ENCODE data around the gene ZNF397. TPM values are rescaled to one million over a fixed set of nuclear protein-coding genes. Genes with fewer than 3 reads are reported as not detected.

ZNF397 gene
- total and polyA plus RNA-seq, 2 donors (not counting 1 experiment from before 2014, with no cell fraction given): 7.0 to 23.8 TPM

GRCh38 chr18:35236571-35237363 lies 4.1 kb upstream of the ZNF397 start:
- Histone ChIP-seq H3K4me3 (replicated peaks in 1 of 4; ENCODE audit: control extremely low read depth in 1 of 4, insufficient read depth in 1 of 4, low read depth in 3 of 4, low read length in 4 of 4) (no peak overlapping the region), H4K20me1 (ENCODE audit: control insufficient read depth, extremely low read depth, insufficient read depth, low read length) (no peaks in the 10 kb centered on the region), H3K27me3 (ENCODE audit: control insufficient read depth, insufficient read depth, low read length) (no peaks in the 10 kb centered on the region), H3K9me3 (ENCODE audit: control insufficient read depth, insufficient read depth, low read depth, low read length) (no peaks in the 10 kb centered on the region), H3K27ac (ENCODE audit: insufficient read depth, low read length) (no peak overlapping the region), H3K4me1 (ENCODE audit: control insufficient read depth, extremely low read depth, insufficient read depth, low read length) (no peaks in the 10 kb centered on the region), H3K79me2 (ENCODE audit: control insufficient read depth, insufficient read depth, low read length) (no peaks in the 10 kb centered on the region), H3K9ac (ENCODE audit: insufficient read depth, low read length) (no peak overlapping the region), H2AFZ (ENCODE audit: low read length) (no peak overlapping the region), H3K36me3 (ENCODE audit: control insufficient read depth, insufficient read depth, low read length) (no peaks in the 10 kb centered on the region), H3K4me2 (ENCODE audit: extremely low read depth, insufficient read depth, low read length) (no peak overlapping the region)
- TF ChIP-seq EZH2 (IDR thresholded peaks at IDR 0.05; ENCODE audit: low read length, missing control alignments) (no peak), CTCF (conservative IDR thresholded peaks at IDR 0.05 in 1 of 2, IDR thresholded peaks at IDR 0.05 in 1 of 2; ENCODE audit: low read depth in 1 of 2, low read length in 2 of 2) (no peak)
- peak in 1 of 2 donors; percentile 41 for DNase-seq (ENCODE audit: low read depth in 2 of 2)

DNA sequence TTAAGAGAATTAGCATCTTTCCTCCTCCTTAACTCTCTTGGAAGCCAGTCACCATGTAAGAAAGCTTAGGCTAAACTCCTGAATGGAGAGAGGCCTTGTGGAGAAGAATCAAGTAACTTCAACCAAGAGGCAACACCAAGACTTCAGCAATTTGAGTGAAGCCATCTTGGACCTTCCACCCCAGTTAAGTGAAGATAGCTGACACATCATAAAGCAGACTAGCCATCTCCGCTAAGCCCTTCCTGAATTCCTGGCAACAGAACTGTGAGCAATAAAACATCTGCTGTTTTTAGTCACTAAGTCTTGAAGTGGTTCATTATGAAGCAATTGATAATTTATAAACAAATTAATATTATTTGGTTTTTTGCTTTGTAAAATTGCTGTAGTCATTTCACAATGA lies 1.5 kb upstream of the ZNF397 start:
- Histone ChIP-seq H3K9ac (ENCODE audit: insufficient read depth, low read length) (no peak overlapping the region), H2AFZ (ENCODE audit: low read length) (peak overlapping the region; percentile 42), H3K4me1 (ENCODE audit: control insufficient read depth, extremely low read depth, insufficient read depth, low read length) (no peaks in the 10 kb centered on the region), H3K27ac (ENCODE audit: insufficient read depth, low read length) (no peak overlapping the region), H3K4me2 (ENCODE audit: extremely low read depth, insufficient read depth, low read length) (no peak overlapping the region), H3K27me3 (ENCODE audit: control insufficient read depth, insufficient read depth, low read length) (no peaks in the 10 kb centered on the region), H3K4me3 (replicated peaks in 1 of 4; ENCODE audit: control extremely low read depth in 1 of 4, insufficient read depth in 1 of 4, low read depth in 3 of 4, low read length in 4 of 4) (no peak overlapping the region), H4K20me1 (ENCODE audit: control insufficient read depth, extremely low read depth, insufficient read depth, low read length) (no peaks in the 10 kb centered on the region), H3K9me3 (ENCODE audit: control insufficient read depth, insufficient read depth, low read depth, low read length) (no peaks in the 10 kb centered on the region), H3K79me2 (ENCODE audit: control insufficient read depth, insufficient read depth, low read length) (peaks cover 5% of the 10 kb centered on the region), H3K36me3 (ENCODE audit: control insufficient read depth, insufficient read depth, low read length) (peaks cover 10% of the 10 kb centered on the region)
- TF ChIP-seq CTCF (conservative IDR thresholded peaks at IDR 0.05 in 1 of 2, IDR thresholded peaks at IDR 0.05 in 1 of 2; ENCODE audit: low read depth in 1 of 2, low read length in 2 of 2) (no peak), EZH2 (IDR thresholded peaks at IDR 0.05; ENCODE audit: low read length, missing control alignments) (no peak)
- no peak for DNase-seq (ENCODE audit: low read depth in 2 of 2)

DNA sequence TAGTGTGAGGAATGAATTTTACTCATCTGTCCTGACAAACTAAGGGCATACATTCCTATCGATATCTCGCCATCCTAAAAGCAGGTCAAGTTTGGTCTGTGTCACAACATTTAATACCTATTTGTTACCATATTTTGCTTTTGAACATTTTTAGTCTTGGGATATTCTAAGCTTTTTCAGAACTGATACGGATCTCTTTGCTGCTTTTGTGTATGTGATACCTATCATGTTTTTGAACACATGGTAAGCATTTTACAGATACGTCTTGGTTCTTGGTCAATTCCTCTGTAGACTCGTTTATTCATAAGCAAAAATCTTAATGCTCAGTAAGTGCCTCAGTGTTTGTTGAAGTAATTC lies 592 bp downstream of the ZNF397 start:
- Histone ChIP-seq H3K4me3 (replicated peaks in 1 of 4; ENCODE audit: control extremely low read depth in 1 of 4, insufficient read depth in 1 of 4, low read depth in 3 of 4, low read length in 4 of 4) (peak overlapping the region; percentile 47 to 80 (median 64)), H3K4me1 (ENCODE audit: control insufficient read depth, extremely low read depth, insufficient read depth, low read length) (no peaks in the 10 kb centered on the region)

More for the DNA sequence above, 592 bp downstream of the ZNF397 start:
- DNase-seq (ENCODE audit: low read depth in 2 of 2): no peak
- Histone ChIP-seq H3K4me2 (ENCODE audit: extremely low read depth, insufficient read depth, low read length) (peak overlapping the region; percentile 79), H3K9me3 (ENCODE audit: control insufficient read depth, insufficient read depth, low read depth, low read length) (peaks cover 3% of the 10 kb centered on the region), H3K27ac (ENCODE audit: insufficient read depth, low read length) (peak overlapping the region; percentile 91), H4K20me1 (ENCODE audit: control insufficient read depth, extremely low read depth, insufficient read depth, low read length) (no peaks in the 10 kb centered on the region), H3K79me2 (ENCODE audit: control insufficient read depth, insufficient read depth, low read length) (peaks cover 5% of the 10 kb centered on the region), H3K36me3 (ENCODE audit: control insufficient read depth, insufficient read depth, low read length) (peaks cover 10% of the 10 kb centered on the region), H2AFZ (ENCODE audit: low read length) (peak overlapping the region; percentile 14), H3K9ac (ENCODE audit: insufficient read depth, low read length) (peak overlapping the region; percentile 92), H3K27me3 (ENCODE audit: control insufficient read depth, insufficient read depth, low read length) (no peaks in the 10 kb centered on the region)
- no peak for TF ChIP-seq EZH2 (IDR thresholded peaks at IDR 0.05; ENCODE audit: low read length, missing control alignments)
- no peak for TF ChIP-seq CTCF (conservative IDR thresholded peaks at IDR 0.05 in 1 of 2, IDR thresholded peaks at IDR 0.05 in 1 of 2; ENCODE audit: low read depth in 1 of 2, low read length in 2 of 2)

Measured in fibroblast of lung (primary cell).